ENCODE measurements around the gene NCEH1. TPM values are rescaled to one million over a fixed set of nuclear protein-coding genes. Genes with fewer than 3 reads are reported as not detected.

Gene NCEH1
- total RNA-seq, 1 experiment from 2014 or later: 45.2 TPM

DNA sequence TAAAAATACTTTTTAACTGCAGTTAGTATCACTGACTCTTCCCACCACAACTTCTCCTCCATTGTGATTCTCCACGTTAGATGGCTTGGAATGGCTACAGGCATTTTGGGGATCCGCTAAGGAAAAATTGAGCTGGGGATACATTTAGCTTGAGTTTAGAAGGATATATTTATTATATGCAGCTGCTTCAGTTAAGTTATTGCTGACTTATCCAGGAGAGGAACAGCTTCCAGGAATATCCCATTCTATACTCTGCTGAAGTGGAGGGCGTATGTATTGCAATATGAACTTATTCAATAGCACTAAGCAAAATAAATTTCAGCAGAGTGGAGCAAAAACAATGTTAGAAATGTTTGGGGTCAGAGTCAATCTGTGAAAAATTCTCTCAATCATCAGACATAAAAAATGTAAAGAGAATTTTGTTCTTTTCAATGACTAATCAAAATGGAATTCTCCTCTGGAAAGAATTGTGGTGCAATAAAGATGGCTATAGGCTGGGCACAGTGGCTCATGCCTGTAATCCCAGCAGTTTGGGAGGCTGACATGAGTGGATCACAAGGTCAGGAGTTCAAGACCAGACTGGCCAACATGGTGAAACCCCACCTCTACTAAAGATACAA is 84.7 kb downstream of the NCEH1 start:
- in situ Hi-C loops (cut with HindIII; ENCODE audit: low pct_unique_long_range_greater_than_20kb, low sequenced_read_pairs): no loop called here
- peak; percentile 67 for DNase-seq (ENCODE audit: low read depth)

DNA sequence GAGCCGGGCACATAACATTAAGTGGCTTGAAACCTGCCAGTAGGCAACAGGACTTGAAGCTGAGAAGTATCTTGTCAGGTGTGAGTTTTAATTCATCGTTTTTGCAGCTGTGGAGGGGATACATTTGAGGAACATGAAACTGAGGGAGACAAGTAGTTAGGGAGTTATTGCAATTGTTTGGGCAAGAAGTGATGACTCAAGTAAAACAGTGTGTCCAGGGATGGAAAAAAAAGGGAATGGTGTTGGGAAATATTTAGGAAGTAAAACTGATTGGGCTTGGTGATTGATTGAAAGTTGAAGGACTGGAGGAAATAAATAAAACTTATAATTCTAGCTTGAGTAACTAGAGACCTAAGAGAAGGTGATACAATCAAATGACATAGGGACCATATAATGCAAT is 85.5 kb downstream of the NCEH1 start:
- peak; percentile 45 for DNase-seq (ENCODE audit: low read depth)
- in situ Hi-C loops (cut with HindIII; ENCODE audit: low pct_unique_long_range_greater_than_20kb, low sequenced_read_pairs): no loop called here

DNA sequence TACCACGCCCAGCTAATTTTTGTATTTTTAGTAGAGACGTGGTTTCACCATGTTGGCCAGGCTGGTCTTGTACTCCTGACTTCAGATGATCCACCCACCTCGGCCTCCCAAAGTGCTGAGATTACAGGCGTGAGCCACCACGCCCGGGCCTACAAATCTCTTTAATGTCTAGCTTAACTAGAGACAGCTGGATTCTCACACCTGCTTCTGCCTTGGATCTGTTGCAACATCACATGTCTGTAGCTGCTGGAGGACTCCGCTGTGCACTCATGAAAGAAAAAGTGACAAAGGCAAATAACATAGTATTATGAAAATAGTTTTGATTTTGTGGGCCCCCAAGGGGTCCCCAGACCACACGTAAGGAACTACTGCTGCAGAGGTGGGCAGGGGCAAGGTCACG is 85.9 kb downstream of the NCEH1 start:
- in situ Hi-C loops (cut with HindIII; ENCODE audit: low pct_unique_long_range_greater_than_20kb, low sequenced_read_pairs): no loop called here
- DNase-seq (ENCODE audit: low read depth): peak; percentile 30

DNA sequence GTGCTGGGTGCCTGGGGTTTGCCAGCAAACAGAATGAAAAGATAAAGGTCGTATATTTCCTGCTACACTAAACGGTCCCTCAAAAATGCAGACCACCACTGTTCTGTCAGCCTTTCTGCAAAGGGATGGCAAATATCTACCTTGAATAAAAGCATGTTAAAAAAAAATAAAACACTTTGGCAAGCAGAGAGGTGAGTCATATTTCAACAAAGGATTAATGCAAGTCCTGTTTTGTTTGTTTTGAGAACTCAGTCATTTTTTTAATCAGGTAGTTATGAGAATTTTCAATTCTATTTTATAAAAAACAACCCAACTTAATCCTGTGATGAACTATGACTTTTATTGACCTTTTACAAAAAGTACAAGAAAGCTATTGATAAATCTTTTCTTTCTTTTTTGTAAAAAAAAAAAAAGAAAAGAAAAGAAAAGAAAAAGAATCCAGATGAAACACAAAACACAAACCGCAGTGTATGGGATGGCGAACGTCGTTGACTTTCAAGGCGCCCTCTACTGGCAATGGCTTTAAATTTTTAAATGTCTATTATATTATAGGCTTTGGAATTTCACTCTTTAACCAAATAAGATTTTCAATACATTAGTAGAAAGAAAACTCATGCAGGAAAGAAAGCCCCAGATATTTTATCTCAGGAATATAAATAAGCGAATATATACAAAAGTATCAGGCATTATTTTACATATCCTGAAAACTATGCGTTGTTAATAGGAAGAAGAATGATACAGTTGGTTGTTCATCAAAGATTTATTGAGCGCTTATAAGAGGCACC is 87.8 kb downstream of the NCEH1 start:
- in situ Hi-C loops (cut with HindIII; ENCODE audit: low pct_unique_long_range_greater_than_20kb, low sequenced_read_pairs): no loop called here
- peak; percentile 80 for DNase-seq (ENCODE audit: low read depth)

DNA sequence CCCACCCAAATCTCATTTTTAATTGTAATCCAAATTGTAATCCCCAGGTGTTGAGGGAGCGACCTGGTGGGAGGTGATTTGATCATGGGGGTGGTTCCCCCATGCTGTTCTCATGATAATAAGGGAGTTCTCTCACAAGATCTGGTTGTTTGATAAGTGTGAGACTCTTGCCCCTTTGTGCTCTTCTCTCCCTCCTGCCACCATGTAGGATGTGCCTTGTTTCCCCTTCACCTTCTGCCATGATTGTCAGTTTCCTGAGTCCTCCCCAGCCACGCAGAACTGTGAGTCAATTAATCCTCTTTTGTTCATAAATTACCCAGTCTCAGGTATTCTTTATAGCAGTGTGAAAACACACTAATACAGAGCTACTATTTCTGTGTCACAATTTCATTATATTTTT is 88.7 kb downstream of the NCEH1 start:
- in situ Hi-C loops (cut with HindIII; ENCODE audit: low pct_unique_long_range_greater_than_20kb, low sequenced_read_pairs): no loop called here
- DNase-seq (ENCODE audit: low read depth): no peak

DNA sequence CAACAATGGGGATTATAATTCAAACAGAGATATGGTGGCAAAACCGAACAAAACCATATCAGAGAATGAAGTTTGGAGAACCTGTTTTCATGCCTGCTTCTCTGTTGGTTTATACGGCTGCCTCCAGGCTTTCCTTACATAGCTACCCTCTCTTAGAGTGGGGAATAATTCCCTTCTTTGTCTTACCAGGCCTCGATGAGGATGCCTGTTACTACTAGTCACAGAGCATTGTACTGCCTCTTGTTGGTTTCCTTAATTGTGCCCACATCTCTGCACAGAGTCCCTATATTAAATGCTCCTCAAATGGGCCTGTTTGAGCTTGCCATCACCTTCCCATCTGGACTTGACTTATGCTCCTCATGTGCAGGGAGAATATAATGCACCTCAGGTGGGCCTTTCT is 92.9 kb downstream of the NCEH1 start:
- in situ Hi-C loops (cut with HindIII; ENCODE audit: low pct_unique_long_range_greater_than_20kb, low sequenced_read_pairs): no loop called here
- no peak for DNase-seq (ENCODE audit: low read depth)

DNA sequence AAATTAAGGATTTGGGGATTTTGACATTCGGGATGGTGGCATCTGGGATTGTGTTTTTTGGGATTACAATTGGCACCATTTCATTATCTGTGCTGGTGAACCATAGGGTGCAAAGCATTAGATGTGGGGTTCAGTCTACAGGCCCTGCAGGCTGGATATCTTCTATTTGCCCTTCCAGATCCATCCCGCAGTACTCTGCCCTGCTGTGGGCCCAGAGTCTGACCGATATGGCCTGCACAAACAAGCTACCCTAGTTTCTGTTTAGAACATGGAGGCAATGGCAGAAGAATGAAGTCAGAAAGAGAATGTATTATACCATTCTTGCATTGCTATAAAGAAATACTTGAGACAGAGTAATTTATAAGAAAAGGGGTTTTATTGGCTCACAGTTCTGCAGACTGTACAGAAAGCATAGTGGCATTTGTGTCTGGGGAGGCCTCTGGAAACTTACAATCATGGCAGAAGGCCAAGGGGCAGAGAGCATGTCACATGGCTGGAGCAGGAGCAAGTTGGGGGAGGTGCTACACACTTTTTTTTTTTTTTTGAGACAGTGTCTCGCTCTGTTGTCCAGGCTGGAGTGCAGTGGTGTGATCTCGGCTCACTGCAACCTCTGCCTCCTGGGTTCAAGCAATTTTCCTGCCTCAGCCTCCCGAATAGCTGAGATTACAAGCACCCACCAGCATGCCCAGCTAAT is 93.7 kb downstream of the NCEH1 start:
- in situ Hi-C loops (cut with HindIII; ENCODE audit: low pct_unique_long_range_greater_than_20kb, low sequenced_read_pairs): no loop called here
- DNase-seq (ENCODE audit: low read depth): no peak

DNA sequence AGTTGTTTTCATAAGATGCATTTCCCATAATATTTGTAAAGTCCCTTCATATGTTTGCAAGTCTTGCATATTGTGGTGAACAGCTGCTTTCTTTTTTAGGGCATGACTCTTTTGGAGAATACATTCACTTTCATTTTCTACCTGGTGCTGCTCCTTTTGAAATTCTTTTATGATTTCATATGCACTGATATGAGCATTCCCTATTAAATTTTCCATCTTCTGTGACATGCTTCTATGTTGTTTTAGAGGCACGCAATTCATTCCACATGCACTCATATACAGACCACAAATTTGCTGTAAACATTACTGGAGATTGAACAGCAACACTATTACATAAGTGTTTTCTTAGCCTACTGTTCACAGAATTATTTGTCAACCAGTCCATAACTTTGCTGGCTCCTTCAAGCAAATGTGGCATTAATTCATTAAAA is 94.8 kb downstream of the NCEH1 start:
- in situ Hi-C loops (cut with HindIII; ENCODE audit: low pct_unique_long_range_greater_than_20kb, low sequenced_read_pairs): no loop called here
- no peak for DNase-seq (ENCODE audit: low read depth)

DNA sequence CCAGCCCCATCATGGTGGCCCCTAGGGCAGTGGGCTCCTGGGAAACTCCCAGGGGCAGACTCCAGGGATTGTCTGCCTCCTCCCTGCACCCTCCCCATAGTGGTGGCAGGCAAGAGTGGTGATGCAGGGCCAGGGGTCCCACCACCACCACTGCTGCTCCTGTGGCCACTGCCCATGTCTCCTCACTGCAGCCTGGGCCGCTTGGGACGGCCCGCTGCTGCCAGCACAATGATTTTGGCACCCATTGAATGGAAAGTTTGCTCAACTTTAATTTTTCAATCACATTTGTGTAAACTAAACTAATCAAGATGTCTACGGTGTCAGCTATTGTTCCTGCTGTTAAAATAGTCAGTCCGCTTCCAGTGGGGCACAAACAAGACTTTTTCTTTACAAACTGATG is 95.6 kb downstream of the NCEH1 start:
- DNase-seq (ENCODE audit: low read depth): no peak
- in situ Hi-C loops (cut with HindIII; ENCODE audit: low pct_unique_long_range_greater_than_20kb, low sequenced_read_pairs): no loop called here

DNA sequence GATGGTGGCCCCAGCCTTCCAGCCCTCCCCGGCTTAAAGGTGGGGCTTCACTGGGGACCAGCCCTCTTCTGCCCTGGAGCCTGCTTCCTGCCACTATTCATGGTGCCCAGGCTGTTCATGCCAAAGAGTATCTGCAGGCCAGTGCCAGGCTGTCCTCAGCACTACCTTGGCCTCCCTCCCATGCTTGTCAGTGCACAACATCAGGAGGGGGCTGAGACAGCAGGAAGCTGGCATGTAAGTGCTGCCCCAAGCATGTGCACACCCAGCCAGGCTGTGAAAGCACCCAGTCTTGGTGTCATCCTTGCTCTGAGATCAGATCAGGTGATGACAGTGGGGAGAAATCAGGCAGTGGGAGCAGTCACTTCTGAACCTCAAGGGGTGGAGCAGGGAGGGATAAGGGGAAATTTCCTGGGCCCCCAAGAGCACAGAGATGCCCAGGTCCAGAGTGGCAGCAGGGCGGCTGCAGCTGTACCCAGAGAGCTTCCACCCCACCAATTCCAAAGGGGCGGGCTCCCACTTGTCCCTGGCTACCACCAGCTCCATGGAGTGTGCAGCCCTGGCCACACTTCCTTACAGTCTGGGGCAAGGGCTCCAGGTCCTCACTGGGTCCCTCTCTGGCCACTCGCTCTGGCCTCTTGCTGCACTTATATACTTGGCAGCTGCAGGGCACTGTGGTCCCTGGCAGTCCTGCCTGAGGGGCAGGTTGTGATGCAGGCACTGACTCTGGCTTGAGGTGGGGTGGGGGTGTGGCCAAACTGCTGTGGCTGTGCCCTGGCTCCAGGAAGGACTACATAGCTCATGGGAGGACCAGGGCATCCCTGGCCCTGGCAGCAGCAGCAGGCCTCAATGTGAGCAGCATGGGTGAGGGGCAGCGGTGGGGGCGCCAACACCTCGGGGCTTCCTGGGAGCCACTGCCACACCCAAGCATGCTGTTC is 96.3 kb downstream of the NCEH1 start:
- no peak for DNase-seq (ENCODE audit: low read depth)
- in situ Hi-C loops (cut with HindIII; ENCODE audit: low pct_unique_long_range_greater_than_20kb, low sequenced_read_pairs): no loop called here

DNA sequence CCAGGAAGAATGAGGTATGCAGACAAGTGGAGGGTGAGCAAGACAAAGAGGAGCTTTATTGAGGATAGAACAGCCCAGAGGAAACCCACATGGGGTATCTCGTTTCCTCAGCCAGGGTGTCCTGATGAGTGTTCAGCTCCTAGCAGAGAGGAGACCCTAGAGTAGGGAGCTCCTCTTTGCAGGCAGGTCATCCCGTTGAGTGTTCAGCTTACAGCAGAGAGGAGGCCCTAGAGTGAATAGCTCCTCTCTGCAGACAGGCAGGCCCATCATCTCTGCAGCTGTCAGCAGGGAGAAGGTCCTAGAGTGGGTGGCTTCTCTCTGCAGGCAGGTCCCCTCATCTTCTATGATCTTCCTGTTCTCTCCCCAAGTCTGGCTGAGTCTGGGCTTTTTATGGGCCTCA is 97.0 kb downstream of the NCEH1 start:
- in situ Hi-C loops (cut with HindIII; ENCODE audit: low pct_unique_long_range_greater_than_20kb, low sequenced_read_pairs): no loop called here
- DNase-seq (ENCODE audit: low read depth): no peak

DNA sequence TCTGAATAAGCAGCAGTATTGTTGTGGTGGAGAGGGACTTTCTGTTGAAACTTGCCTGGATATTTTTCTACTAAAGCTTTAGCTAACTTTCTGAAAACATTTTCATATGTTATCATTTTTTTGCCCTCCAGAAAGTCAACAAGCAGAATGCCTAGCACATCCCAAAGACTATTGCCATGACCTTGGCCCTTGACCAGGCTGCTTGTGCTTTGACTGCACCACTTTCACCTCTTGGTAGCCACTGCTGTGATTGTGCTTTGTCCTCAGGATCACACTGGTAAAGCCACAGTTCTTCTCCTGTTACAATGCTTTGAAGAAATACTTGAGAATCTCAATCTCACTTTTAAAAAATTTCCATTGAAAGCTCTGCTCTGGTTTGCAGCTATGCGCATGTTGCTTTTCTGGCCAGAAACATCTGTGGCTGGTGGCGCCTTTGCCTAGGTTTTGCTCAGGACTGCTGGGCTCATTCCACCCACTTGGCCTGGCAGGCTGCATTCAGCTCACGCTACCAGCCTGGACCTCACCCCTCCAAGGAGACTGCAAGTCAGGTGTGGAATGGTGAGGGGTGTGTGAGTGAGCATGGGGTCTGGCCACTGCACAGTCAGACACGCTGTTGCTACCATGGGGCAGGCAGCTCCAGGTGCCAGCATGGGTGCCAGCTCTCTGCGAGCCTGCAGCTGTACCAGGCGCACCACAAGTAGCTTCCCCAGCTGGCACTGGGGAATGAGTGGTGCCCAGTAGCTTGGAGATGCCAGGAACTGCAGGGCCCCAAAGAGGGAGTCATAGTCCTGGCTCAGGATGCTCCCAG is 97.8 kb downstream of the NCEH1 start:
- in situ Hi-C loops (cut with HindIII; ENCODE audit: low pct_unique_long_range_greater_than_20kb, low sequenced_read_pairs): no loop called here
- no peak for DNase-seq (ENCODE audit: low read depth)

DNA sequence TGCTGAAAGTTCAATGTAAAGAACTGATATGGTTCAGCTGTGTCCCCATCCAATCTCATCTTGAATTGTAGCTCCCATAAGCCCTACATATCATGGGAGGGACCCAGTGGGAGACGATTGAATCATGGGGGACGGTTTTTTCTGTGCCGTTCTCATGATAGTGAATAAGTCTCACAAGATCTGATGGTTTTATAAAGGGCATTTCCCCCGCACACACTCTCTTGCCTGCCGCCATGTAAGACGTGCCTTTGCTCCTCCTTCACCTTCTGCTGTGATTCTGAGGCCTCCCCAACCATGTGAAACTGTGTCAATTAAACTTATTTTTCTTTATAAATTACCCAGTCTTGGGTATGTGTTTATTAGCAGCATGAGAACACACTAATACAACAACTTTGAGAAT is 101.1 kb downstream of the NCEH1 start:
- in situ Hi-C loops (cut with HindIII; ENCODE audit: low pct_unique_long_range_greater_than_20kb, low sequenced_read_pairs): no loop called here
- no peak for DNase-seq (ENCODE audit: low read depth)

DNA sequence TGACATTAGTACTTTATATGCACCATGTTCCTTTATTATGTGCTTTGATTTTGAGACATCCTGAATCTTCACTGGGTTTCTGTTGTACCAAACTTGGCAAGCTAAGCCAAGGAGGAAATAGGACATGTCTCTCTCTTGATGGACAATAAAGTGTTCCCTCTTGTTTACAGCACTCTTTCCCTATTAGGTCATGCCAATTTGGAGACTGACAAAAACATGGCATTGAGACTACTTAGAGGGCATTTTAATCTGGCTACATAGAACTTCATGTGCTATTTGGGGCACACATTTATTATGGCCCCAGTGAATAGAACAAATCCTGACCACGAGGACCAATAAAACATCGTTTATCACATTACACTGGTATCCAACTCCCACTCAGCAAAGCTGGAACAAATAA is 102.3 kb downstream of the NCEH1 start:
- no peak for DNase-seq (ENCODE audit: low read depth)
- in situ Hi-C loops (cut with HindIII; ENCODE audit: low pct_unique_long_range_greater_than_20kb, low sequenced_read_pairs): no loop called here

DNA sequence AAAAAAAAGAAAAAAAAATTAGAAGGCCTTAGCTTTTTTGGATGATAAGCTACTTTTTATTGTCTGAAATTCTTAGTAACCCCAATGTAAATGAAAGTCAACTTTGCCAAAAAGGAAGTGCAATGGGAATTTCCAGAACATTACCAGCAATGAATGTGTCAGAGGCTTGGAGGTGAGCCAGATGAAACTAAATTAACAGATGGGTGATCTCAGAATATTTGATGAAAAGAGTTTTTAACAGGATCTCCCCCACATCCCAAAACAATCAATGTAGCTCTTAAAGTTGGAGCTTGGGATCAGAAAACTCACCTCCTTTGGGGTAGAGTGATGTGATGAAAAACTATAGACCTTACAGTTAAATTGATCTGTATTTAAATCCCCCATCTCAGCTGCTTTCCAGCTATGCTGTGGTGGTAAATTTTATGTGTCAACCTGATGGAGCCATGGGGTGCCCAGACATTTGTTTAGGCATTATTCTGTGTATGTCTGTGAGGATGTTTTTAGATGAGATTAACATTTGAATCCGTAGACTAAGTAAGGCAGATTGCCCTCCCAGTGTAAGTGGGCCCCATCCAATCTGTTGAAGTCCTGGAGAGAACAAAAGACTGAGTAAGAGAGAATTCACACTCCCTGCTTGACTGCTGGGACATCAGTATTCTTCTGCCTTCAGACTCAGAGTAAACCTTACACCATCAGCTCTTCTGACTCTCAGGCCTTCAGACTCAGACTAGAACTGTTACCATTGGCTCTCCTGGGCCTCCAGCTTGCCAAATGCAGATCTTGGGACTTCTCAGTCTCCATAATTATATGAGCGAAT is 103.4 kb downstream of the NCEH1 start:
- in situ Hi-C loops (cut with HindIII; ENCODE audit: low pct_unique_long_range_greater_than_20kb, low sequenced_read_pairs): no loop called here
- peak; percentile 65 for DNase-seq (ENCODE audit: low read depth)

DNA sequence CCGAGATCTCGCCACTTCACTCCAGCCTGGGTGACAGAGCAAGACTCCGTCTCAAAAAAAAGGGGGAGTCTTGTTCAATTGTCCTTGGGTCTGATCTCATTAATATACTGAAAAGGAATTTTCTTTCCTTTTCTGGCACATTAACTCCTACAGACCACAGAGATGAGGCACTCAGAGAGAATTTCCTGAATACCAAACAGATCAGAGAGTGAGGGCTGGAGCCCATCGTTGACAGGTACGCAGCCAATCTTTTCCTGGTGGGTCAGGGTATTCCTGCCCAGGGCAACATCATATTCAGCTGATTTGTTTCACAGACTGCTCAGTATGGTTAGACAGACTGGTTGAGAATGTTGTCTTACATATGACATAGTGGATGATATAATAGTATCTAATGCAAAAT is 104.8 kb downstream of the NCEH1 start:
- peak; percentile 49 for DNase-seq (ENCODE audit: low read depth)
- in situ Hi-C loops (cut with HindIII; ENCODE audit: low pct_unique_long_range_greater_than_20kb, low sequenced_read_pairs): no loop called here

Data from Caki2 (cell line).